ENCODE data around the gene HORMAD2.

HORMAD2 gene

GRCh38 chr22:30079952-30080533 is at the start of gene HORMAD2:
Gene HORMAD2, plus strand, starts transcription at chr22:30080464. Its CDS starts 13,489 bp downstream, at chr22:30093953.
- DNase-seq: no peak

- DNase-seq: no peak
Measured at GRCh38 chr22:30031328-30031727, 48.9 kb upstream of the HORMAD2 start.

GRCh38 chr22:30031764-30032455 is 48.4 kb upstream of the HORMAD2 start:
- DNase-seq: no peak

GRCh38 chr22:30033137-30033536 is 47.1 kb upstream of the HORMAD2 start:
- DNase-seq: no peak

GRCh38 chr22:30033901-30034300 is 46.4 kb upstream of the HORMAD2 start:
- DNase-seq: no peak

- no peak for DNase-seq
Measured at GRCh38 chr22:30036656-30037055, 43.6 kb upstream of the HORMAD2 start.

GRCh38 chr22:30038219-30038618 is 42.0 kb upstream of the HORMAD2 start:
- no peak for DNase-seq

- no peak for DNase-seq
Measured at GRCh38 chr22:30040499-30041260, 39.6 kb upstream of the HORMAD2 start.

GRCh38 chr22:30041475-30041874 is 38.8 kb upstream of the HORMAD2 start:
- no peak for DNase-seq

GRCh38 chr22:30041881-30042280 is 38.4 kb upstream of the HORMAD2 start:
- no peak for DNase-seq

GRCh38 chr22:30043161-30043560 is 37.1 kb upstream of the HORMAD2 start:
- DNase-seq: no peak

- DNase-seq: no peak
Measured at GRCh38 chr22:30044369-30044768, 35.9 kb upstream of the HORMAD2 start.

GRCh38 chr22:30044881-30045493 is 35.3 kb upstream of the HORMAD2 start:
- DNase-seq: no peak

GRCh38 chr22:30045494-30045887 is 34.8 kb upstream of the HORMAD2 start:
- DNase-seq: no peak

- DNase-seq: no peak
Measured at GRCh38 chr22:30045901-30046715, 34.2 kb upstream of the HORMAD2 start.

GRCh38 chr22:30046716-30047363 is 33.4 kb upstream of the HORMAD2 start:
- DNase-seq: no peak

- peak in 1 of 2 experiments; percentile 18 for DNase-seq
Measured at GRCh38 chr22:30047364-30047738, 32.9 kb upstream of the HORMAD2 start.

GRCh38 chr22:30048681-30049080 is 31.6 kb upstream of the HORMAD2 start:
- no peak for DNase-seq

GRCh38 chr22:30054067-30054763 is 26.0 kb upstream of the HORMAD2 start:
- no peak for DNase-seq

GRCh38 chr22:30054764-30055069 is 25.5 kb upstream of the HORMAD2 start:
- DNase-seq: no peak

GRCh38 chr22:30056015-30056414 is 24.2 kb upstream of the HORMAD2 start:
- DNase-seq: no peak

GRCh38 chr22:30057375-30057774 is 22.9 kb upstream of the HORMAD2 start:
- no peak for DNase-seq
